GM12801 (cell line): Measurements from ENCODE around the gene OPHN1.

Experiments
- CTCF ChIP-seq: IDR thresholded peaks from one replicate; pipeline ENCODE4 v1.5.1; 2011; ENCODE audit warnings: control low read depth; ENCODE audit not compliant: insufficient read length; ENCODE audit errors: extremely low read depth

Gene OPHN1

GRCh38 chrX:68146054-68146453 is 287.2 kb downstream of the OPHN1 start:
- no peak for TF ChIP-seq CTCF

DNA sequence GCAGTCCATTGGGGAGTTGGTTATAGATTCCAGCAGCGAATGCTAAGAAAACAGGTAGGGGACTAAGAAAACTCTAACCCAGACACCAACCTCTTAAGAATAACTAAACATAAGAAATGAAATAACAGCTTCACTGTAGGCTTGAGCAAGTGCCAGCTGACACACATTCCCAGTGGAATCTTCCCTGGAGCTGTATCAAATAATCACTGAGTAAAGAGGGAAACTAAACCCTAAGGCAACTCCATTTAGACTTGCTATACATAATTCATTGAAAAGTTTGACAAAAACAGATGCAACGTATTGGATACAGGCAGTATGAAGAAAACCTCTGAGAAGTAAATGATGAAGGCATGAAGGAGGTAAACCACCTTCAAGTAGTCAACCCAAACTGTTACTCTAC is 293.5 kb downstream of the OPHN1 start:
- TF ChIP-seq CTCF: no peak

DNA sequence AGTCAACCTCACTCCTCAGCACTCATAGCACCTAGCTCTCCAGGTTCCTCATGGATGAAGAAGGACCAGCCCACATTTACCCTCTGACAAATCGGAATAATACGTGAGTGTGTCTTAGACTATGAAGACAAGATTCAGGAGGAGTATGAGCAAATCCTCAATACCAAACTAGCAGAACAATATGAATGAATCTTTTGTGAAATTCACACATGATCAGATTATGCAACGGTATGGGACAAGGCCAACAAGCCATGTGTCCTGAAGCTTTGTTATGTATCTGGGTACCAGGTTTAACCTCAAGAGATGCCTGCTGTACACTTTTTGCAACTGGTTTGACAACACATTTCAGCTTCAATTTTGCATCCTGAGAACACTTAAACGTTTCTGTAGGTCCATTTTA is 300.1 kb downstream of the OPHN1 start:
- TF ChIP-seq CTCF: no peak

DNA sequence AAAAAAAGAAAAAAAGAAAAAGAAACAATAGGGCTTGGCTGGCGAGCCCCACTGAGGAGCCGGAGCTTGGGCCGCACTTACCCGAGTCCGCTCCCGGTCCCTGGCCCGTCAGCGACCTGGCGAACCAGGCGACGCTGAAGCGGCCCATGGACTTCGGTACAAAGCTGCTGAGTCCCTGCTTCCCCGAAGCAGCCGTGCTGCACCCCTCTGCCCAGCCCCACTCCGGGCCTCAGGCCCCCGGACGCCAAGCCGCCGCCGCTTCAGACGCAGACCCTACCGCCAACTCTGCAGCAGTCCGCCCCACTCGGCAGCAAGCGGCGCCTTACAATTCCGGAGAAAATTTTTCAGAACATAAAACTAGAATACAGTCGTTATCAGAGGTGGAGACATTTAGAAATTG is 300.5 kb downstream of the OPHN1 start:
- TF ChIP-seq CTCF: no peak

DNA sequence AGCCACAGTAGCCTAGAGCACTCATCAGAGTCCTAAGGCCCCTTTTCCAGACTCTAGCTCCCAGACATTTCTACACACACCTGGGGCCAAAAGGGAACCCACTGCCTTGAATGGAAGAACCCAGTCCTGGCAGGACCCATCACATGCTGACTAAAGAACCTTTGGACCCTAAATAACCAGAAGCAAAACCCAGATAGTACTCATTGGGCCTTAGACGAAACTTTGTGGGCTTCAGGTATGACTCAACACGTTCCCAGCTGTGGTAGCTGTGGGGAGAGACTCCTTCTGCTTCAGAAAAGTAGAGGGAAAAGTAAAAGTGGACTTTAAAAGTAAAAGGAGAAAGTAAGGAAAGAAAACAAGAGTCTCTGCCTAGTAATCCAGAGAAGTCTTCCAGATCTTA is 311.5 kb downstream of the OPHN1 start:
- no peak for TF ChIP-seq CTCF

GRCh38 chrX:68121371-68121770 is 311.9 kb downstream of the OPHN1 start:
- no peak for TF ChIP-seq CTCF

DNA sequence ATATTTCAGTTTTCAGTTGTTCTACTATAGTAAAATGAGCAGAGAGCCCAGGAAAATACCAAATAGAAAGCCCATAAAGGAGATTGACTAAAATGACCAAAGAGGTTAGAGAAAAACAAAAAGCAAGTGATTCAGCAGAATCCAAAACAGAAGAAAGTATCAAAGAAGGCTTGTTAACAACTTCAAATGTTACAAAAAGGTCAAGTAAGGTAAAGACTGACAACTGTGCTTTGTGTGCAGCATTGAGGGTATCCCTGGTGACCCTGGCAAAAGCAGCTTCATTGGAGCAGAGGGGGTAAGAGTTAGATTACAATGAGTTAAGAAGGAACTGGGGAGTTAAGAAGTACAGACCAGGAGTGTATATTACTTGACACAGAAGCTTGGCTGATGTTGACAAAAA is 317.9 kb downstream of the OPHN1 start:
- no peak for TF ChIP-seq CTCF

DNA sequence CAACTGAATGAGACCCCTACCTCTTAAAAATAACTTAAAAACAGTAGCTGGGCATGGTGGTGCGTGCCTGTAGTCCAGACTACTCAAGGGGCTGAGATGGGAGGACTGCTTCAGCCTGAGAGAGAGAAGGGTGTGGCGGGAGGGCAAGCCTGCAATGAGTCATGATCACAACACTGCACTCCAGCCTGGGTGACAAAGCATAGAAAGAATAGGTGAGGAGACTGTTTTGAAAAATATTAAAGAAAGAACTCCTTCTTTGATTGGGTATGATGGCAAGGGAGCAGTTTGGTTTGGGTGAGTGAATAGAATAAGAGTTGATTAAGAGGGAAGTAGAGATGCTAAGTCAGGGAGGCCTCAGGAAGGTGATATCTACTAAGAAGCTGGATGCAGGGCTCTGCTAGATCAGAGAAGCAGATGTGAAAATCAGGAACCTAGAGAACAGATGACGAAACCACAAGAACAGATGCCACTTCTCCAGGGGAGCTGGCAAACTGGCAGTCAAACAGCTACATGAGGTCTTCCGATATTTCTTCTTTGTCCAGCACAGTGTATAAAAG is 318.6 kb downstream of the OPHN1 start:
- TF ChIP-seq CTCF: no peak
